B cell (primary cell): ENCODE results near the gene TSGA10. TPM values are rescaled to one million over a fixed set of nuclear protein-coding genes. Genes with fewer than 3 reads are reported as not detected.
"Not testable (repeated sequence)": the region's sequence is repeated elsewhere in the genome, so short reads cannot be mapped to it uniquely, and the experiment has no call there.

Source experiments
- ATAC-seq: fragments of 200-7000 bp; cut with Tn5 transposase; one replicate; pipeline ENCODE4 v1.10.0; 2021; ENCODE audit warnings: low read depth, mild to moderate bottlenecking, moderate number of reproducible peaks, moderate library complexity
- CTCF ChIA-PET: fragments of 350-600 bp; sonication (Branson Sonifier 250); formaldehyde crosslinking; loops from one replicate; lab custom pipeline; 2021; ENCODE audit warnings: antibody characterized with exemption, inconsistent platforms; lab: Charles Lee
- POLR2A ChIA-PET: fragments of 350-600 bp; sonication (Branson Sonifier 250); formaldehyde crosslinking; loops from one replicate; lab custom pipeline; 2021; ENCODE audit warnings: antibody characterized with exemption; lab: Charles Lee
- DNase-seq: peaks from one replicate; pipeline ENCODE4 v3.0.0; 2013
- H2AFZ ChIP-seq: 2 replicates; pipeline ENCODE4 v1.6.1; 2012; ENCODE audit warnings: mild to moderate bottlenecking, low read depth, low read length; ENCODE audit not compliant: insufficient read depth, poor library complexity, severe bottlenecking
- H3K27ac ChIP-seq, 2 donors: 1 replicate in 1 of 2; 2 replicates in 1 of 2; pipeline ENCODE4 v1.5.1; 2012 to 2013; ENCODE audit warnings: low read length in 2 of 2, mild to moderate bottlenecking in 2 of 2, moderate library complexity in 1 of 2
- H3K27me3 ChIP-seq, 4 experiments: fragments of 200-600 bp in 1 of 4; sonication (generic) in 1 of 4; replicated peaks in 1 of 4; 1 replicate in 2 of 4; 2 replicates in 2 of 4; pipeline versions ENCODE4 v1.6.1 to v1.7.0; 2013 to 2016; ENCODE audit warnings: low read length in 3 of 4, mild to moderate bottlenecking in 2 of 4, mixed read lengths in 1 of 4, moderate library complexity in 1 of 4; ENCODE audit not compliant: insufficient read depth in 4 of 4, control insufficient read depth in 3 of 4; ENCODE audit errors: control extremely low read depth in 1 of 4
- H3K36me3 ChIP-seq, 2 experiments: replicated peaks in 1 of 2; 1 replicate in 1 of 2; 2 replicates in 1 of 2; pipeline versions ENCODE4 v1.6.1 to v1.7.1; 2013; ENCODE audit warnings: low read length in 1 of 2; ENCODE audit not compliant: insufficient read depth in 2 of 2, control insufficient read depth in 1 of 2; ENCODE audit errors: control extremely low read depth in 1 of 2, extremely low read depth in 1 of 2
- H3K4me1 ChIP-seq, 2 donors: fragments of 200-600 bp in 1 of 2; sonication (generic) in 1 of 2; 1 replicate in 1 of 2; 2 replicates in 1 of 2; pipeline versions ENCODE4 v1.5.1 to v1.6.1; 2013 to 2017; ENCODE audit warnings: low read length in 2 of 2; ENCODE audit not compliant: control insufficient read depth in 2 of 2, insufficient read depth in 2 of 2
- H3K4me2 ChIP-seq: replicated peaks from 2 replicates; pipeline ENCODE3; 2012; ENCODE audit warnings: mild to moderate bottlenecking, low read depth, low read length; ENCODE audit not compliant: poor library complexity, severe bottlenecking
- H3K4me3 ChIP-seq, 5 experiments: fragments of 200-600 bp in 1 of 5; sonication (generic) in 1 of 5; 1 replicate in 3 of 5; 2 replicates in 2 of 5; pipeline versions ENCODE4 v1.5.1 to v1.7.0; 2011 to 2016; ENCODE audit warnings: low read length in 4 of 5, mild to moderate bottlenecking in 4 of 5, low read depth in 2 of 5, control low read depth in 1 of 5, moderate library complexity in 1 of 5; ENCODE audit not compliant: insufficient read depth in 1 of 5; ENCODE audit errors: control extremely low read depth in 1 of 5, extremely low read depth in 1 of 5
- H3K79me2 ChIP-seq: fragments of 200-600 bp; sonication (generic); one replicate; pipeline ENCODE4 v1.6.0; 2016; ENCODE audit warnings: low read length; ENCODE audit not compliant: control insufficient read depth, insufficient read depth
- H3K9ac ChIP-seq: fragments of 200-600 bp; sonication (generic); 2 replicates; pipeline ENCODE4 v1.6.1; 2017; ENCODE audit warnings: mild to moderate bottlenecking, low read length, moderate library complexity
- H3K9me3 ChIP-seq, 3 donors: one replicate each; pipeline versions ENCODE4 v1.6.1 to v1.7.1; 2013; ENCODE audit warnings: low read length in 2 of 3; ENCODE audit not compliant: control insufficient read depth in 2 of 3, insufficient read depth in 1 of 3; ENCODE audit errors: control extremely low read depth in 1 of 3
- H4K20me1 ChIP-seq: 2 replicates; pipeline ENCODE4 v1.6.0; 2012; ENCODE audit warnings: mild to moderate bottlenecking, low read length; ENCODE audit not compliant: insufficient read depth, control insufficient read depth, poor library complexity, severe bottlenecking
- H3K27ac Mint-ChIP-seq: one replicate; pipeline ENCODE4 v1.8.0; 2021; ENCODE audit warnings: mixed read lengths
- H3K27me3 Mint-ChIP-seq: one replicate; pipeline ENCODE4 v1.8.0; 2021; ENCODE audit warnings: mixed read lengths
- H3K4me1 Mint-ChIP-seq: one replicate; pipeline ENCODE4 v1.8.0; 2021; ENCODE audit warnings: mixed read lengths
- H3K4me3 Mint-ChIP-seq: one replicate; pipeline ENCODE4 v1.8.0; 2021; ENCODE audit warnings: mixed read lengths
- H3K9me3 Mint-ChIP-seq: one replicate; pipeline ENCODE4 v1.8.0; 2022; ENCODE audit warnings: mixed read lengths; ENCODE audit not compliant: insufficient read depth
- CTCF ChIP-seq: fragments of 200-600 bp; IDR thresholded peaks from one replicate; pipeline ENCODE4 v1.8.0; 2022; ENCODE audit warnings: antibody characterized with exemption, mild to moderate bottlenecking
- EZH2 ChIP-seq: IDR thresholded peaks from 2 replicates; pipeline ENCODE4 v1.6.1; 2012; ENCODE audit warnings: borderline replicate concordance, low read depth, mild to moderate bottlenecking, moderate library complexity, low read length; ENCODE audit not compliant: insufficient read depth, poor library complexity, severe bottlenecking
- WGBS: methylation state at CpG from one replicate; pipeline ENCODE4 v1.1.5; 2013; ENCODE audit warnings: missing lambda C conversion rate; ENCODE audit not compliant: insufficient coverage; 5-methylcytosine and 5-hydroxymethylcytosine counted together
- intact Hi-C: fragments of 100-400 bp; cut with micrococcal nuclease; formaldehyde crosslinking; loops from one replicate; pipeline ENCODE4 v1.10.0; 2022
- polyA plus RNA-seq: library from polyadenylated mRNA; depleted of rRNA; stranded (reverse); fragments of >200 nt; gene quantifications from 2 replicates; pipeline ENCODE4 v1.2.3, GENCODE V29; 2012
- total RNA-seq, 2 donors: library from RNA; stranded (reverse); fragments of 120-200 nt in 1 of 2; gene quantifications; 1 replicate in 1 of 2; 2 replicates in 1 of 2; pipeline versions ENCODE4 v1.2.3 to v1.2.4, GENCODE V29; 2013 to 2022

Gene TSGA10
- total and polyA plus RNA-seq, 2 donors (not counting 1 experiment from before 2014, with no cell fraction given) = 4.6 to 39.6 TPM

GRCh38 chr2:99198103-99198841 lies 43.5 kb upstream of the TSGA10 start:
- Histone ChIP-seq H3K4me2 (no peak overlapping the region), H3K9ac (no peak overlapping the region), H3K4me1 (no peaks in the 10 kb centered on the region), H3K36me3 (peaks cover 4 to 31% of the 10 kb centered on the region in 2 experiments), H3K27me3 (no peaks in the 10 kb centered on the region), H3K4me3 (no peak overlapping the region), H3K79me2 (no peaks in the 10 kb centered on the region), H4K20me1 (no peaks in the 10 kb centered on the region), H3K9me3 (no peaks in the 10 kb centered on the region), H3K27ac (no peak overlapping the region), H2AFZ (no peak overlapping the region)
- ChIA-PET CTCF (interaction anchor here (0.6 to 1.3 kb wide), 2 partner anchors 16 to 408 kb away, joined by 3 read pairs; no protein-coding TSS in a partner anchor), POLR2A (no interaction called here)
- no peaks in the 10 kb centered on the region for H3K27me3 Mint-ChIP-seq
- 94% methylated on average over 3 of the region's 6 CpGs for WGBS
- no peak overlapping the region for H3K4me3 Mint-ChIP-seq
- no peaks in the 10 kb centered on the region for H3K4me1 Mint-ChIP-seq
- TF ChIP-seq EZH2 = no peak
- no peak for TF ChIP-seq CTCF
- no peak for DNase-seq
- no peaks in the 10 kb centered on the region for H3K9me3 Mint-ChIP-seq
- no peak overlapping the region for H3K27ac Mint-ChIP-seq
- intact Hi-C loops = no loop called here
- ATAC-seq = no peak

- WGBS = no CpG with 5 or more reads among the region's 4 CpGs
- H3K4me1 ChIP-seq, H3K27ac Mint-ChIP-seq, H3K9me3 Mint-ChIP-seq, POLR2A ChIA-PET, H3K27me3 Mint-ChIP-seq, DNase-seq, H3K27me3 ChIP-seq, CTCF ChIA-PET, H3K27ac ChIP-seq, ATAC-seq, H3K4me3 Mint-ChIP-seq, H3K4me2 ChIP-seq, H3K79me2 ChIP-seq, H3K9me3 ChIP-seq, H3K4me3 ChIP-seq, H3K4me1 Mint-ChIP-seq, intact Hi-C loops, H2AFZ ChIP-seq, H4K20me1 ChIP-seq, H3K9ac ChIP-seq: not testable (repeated sequence)
- peaks cover 21 to 55% of the 10 kb centered on the region in 2 experiments for H3K36me3 ChIP-seq
Observed at GRCh38 chr2:99192364-99192763, 37.6 kb upstream of the TSGA10 start.
